CD14-positive monocyte (primary cell): ENCODE data around the gene ECM1. TPM values are rescaled to one million over a fixed set of nuclear protein-coding genes. Genes with fewer than 3 reads are reported as not detected.

Experiments used
- DNase-seq, 3 donors: peaks; one replicate each; pipeline ENCODE4 v3.0.0-alpha.2; 2011 to 2022
- H2AFZ ChIP-seq: 2 replicates; pipeline ENCODE4 v1.6.0; 2012; ENCODE audit warnings: mild to moderate bottlenecking, low read depth, low read length, inconsistent platforms; ENCODE audit not compliant: insufficient read depth, poor library complexity, severe bottlenecking
- H3K27ac ChIP-seq, 2 donors: 1 replicate in 1 of 2; 2 replicates in 1 of 2; pipeline ENCODE4 v1.5.1; 2012 to 2013; ENCODE audit warnings: low read length in 2 of 2, control low read depth in 1 of 2, inconsistent platforms in 1 of 2, low read depth in 1 of 2, mild to moderate bottlenecking in 1 of 2
- H3K27me3 ChIP-seq, 2 donors: one replicate each; pipeline versions ENCODE4 v1.6.0 to v1.6.1; 2011 to 2013; ENCODE audit warnings: low read length in 2 of 2; ENCODE audit not compliant: control insufficient read depth in 2 of 2, insufficient read depth in 2 of 2
- H3K36me3 ChIP-seq, 2 donors: replicated peaks in 1 of 2; 1 replicate in 1 of 2; 2 replicates in 1 of 2; pipeline versions ENCODE4 v1.5.1 to v1.6.1; 2012 to 2013; ENCODE audit warnings: low read length in 2 of 2, control low read depth in 1 of 2, inconsistent platforms in 1 of 2, mild to moderate bottlenecking in 1 of 2; ENCODE audit not compliant: insufficient read depth in 2 of 2, control insufficient read depth in 1 of 2
- H3K4me1 ChIP-seq, 2 donors: 1 replicate in 1 of 2; 2 replicates in 1 of 2; pipeline versions ENCODE4 v1.5.1 to v1.6.1; 2012 to 2013; ENCODE audit warnings: low read length in 2 of 2, control low read depth in 1 of 2, inconsistent platforms in 1 of 2, mild to moderate bottlenecking in 1 of 2, moderate library complexity in 1 of 2; ENCODE audit not compliant: insufficient read depth in 2 of 2, control insufficient read depth in 1 of 2
- H3K4me2 ChIP-seq: replicated peaks from 2 replicates; pipeline ENCODE3; 2012; ENCODE audit warnings: low read length, moderate library complexity, mild to moderate bottlenecking; ENCODE audit not compliant: poor library complexity, severe bottlenecking; ENCODE audit errors: extremely low read depth
- H3K4me3 ChIP-seq, 3 experiments: fragments of 200-600 bp in 1 of 3; sonication (generic) in 1 of 3; replicated peaks in 1 of 3; 1 replicate in 2 of 3; 2 replicates in 1 of 3; pipeline ENCODE4 v1.5.1; 2011 to 2013; ENCODE audit warnings: low read length in 3 of 3, mild to moderate bottlenecking in 3 of 3, control low read depth in 2 of 3, low read depth in 2 of 3, inconsistent platforms in 1 of 3, moderate library complexity in 1 of 3
- H3K79me2 ChIP-seq: 2 replicates; pipeline ENCODE4 v1.6.0; 2012; ENCODE audit warnings: mild to moderate bottlenecking, control low read depth, inconsistent platforms, low read length, moderate library complexity; ENCODE audit not compliant: insufficient read depth
- H3K9ac ChIP-seq: 2 replicates; pipeline ENCODE4 v1.6.0; 2017; ENCODE audit warnings: low read length, mild to moderate bottlenecking; ENCODE audit not compliant: insufficient read depth, poor library complexity, severe bottlenecking
- H3K9me3 ChIP-seq, 2 donors: replicated peaks in 1 of 2; 1 replicate in 1 of 2; 2 replicates in 1 of 2; pipeline versions ENCODE4 v1.5.1 to v1.6.1; 2012 to 2013; ENCODE audit warnings: low read length in 2 of 2, control low read depth in 1 of 2; ENCODE audit not compliant: control insufficient read depth in 1 of 2, insufficient read depth in 1 of 2
- H4K20me1 ChIP-seq: 2 replicates; pipeline ENCODE4 v1.6.0; 2012; ENCODE audit warnings: mild to moderate bottlenecking, low read length, control low read depth, moderate library complexity; ENCODE audit not compliant: insufficient read depth
- H3K27ac Mint-ChIP-seq, 7 donors: one replicate each; pipeline ENCODE4 v1.8.0; 2020; ENCODE audit warnings: mild to moderate bottlenecking in 7 of 7, mixed read lengths in 7 of 7, moderate library complexity in 6 of 7, inconsistent platforms in 2 of 7
- H3K27me3 Mint-ChIP-seq, 3 donors: one replicate each; pipeline ENCODE4 v1.8.0; 2021 to 2022; ENCODE audit warnings: low read depth in 3 of 3, mild to moderate bottlenecking in 3 of 3, mixed read lengths in 3 of 3, moderate library complexity in 3 of 3, inconsistent platforms in 1 of 3
- H3K36me3 Mint-ChIP-seq, 2 donors: one replicate each; pipeline ENCODE4 v1.8.0; 2020; ENCODE audit warnings: mixed read lengths in 2 of 2, inconsistent platforms in 1 of 2, mild to moderate bottlenecking in 1 of 2
- H3K4me1 Mint-ChIP-seq: one replicate; pipeline ENCODE4 v1.8.0; 2020; ENCODE audit warnings: mild to moderate bottlenecking, mixed read lengths
- H3K4me3 Mint-ChIP-seq, 2 donors: one replicate each; pipeline ENCODE4 v1.8.0; 2020; ENCODE audit warnings: mild to moderate bottlenecking in 2 of 2, mixed read lengths in 2 of 2, moderate library complexity in 1 of 2
- H3K9me3 Mint-ChIP-seq, 7 donors: one replicate each; pipeline ENCODE4 v1.8.0; 2020 to 2022; ENCODE audit warnings: mixed read lengths in 7 of 7, mild to moderate bottlenecking in 6 of 7, moderate library complexity in 6 of 7, inconsistent platforms in 2 of 7
- CTCF ChIP-seq: fragments of 200-600 bp; IDR thresholded peaks from one replicate; pipeline ENCODE4 v1.8.0; 2022; ENCODE audit warnings: antibody characterized with exemption, mild to moderate bottlenecking
- WGBS: methylation state at CpG from one replicate; pipeline ENCODE4 v1.1.5; 2013; ENCODE audit warnings: missing lambda C conversion rate; ENCODE audit not compliant: insufficient coverage; 5-methylcytosine and 5-hydroxymethylcytosine counted together
- intact Hi-C, 2 donors: fragments of 100-400 bp; cut with micrococcal nuclease; formaldehyde crosslinking; loops; one replicate each; pipeline versions ENCODE4 v1.15.0 to v1.15.1; 2023
- polyA plus RNA-seq, 3 donors: library from polyadenylated mRNA; depleted of rRNA in 1 of 3; unstranded in 2 of 3; stranded (reverse) in 1 of 3; fragments of 300-500 nt in 2 of 3; fragments of >200 nt in 1 of 3; fragmentation: Illumina TruSeq in 2 of 3; gene quantifications; 1 replicate in 2 of 3; 2 replicates in 1 of 3; pipeline ENCODE4 v1.2.3, GENCODE V29; 2012 to 2021

The ECM1 gene
- polyA plus RNA-seq, 3 donors: 1.0 TPM; not detected in 2

- H3K4me1 ChIP-seq: peaks cover 65 to 66% of the 10 kb centered on the region in 2 donors
- peaks cover 0 to 2% (median 0%) of the 10 kb centered on the region in 3 donors for H3K27me3 Mint-ChIP-seq
- peaks cover 66% of the 10 kb centered on the region for H3K79me2 ChIP-seq
- H3K36me3 ChIP-seq: peaks cover 39 to 56% of the 10 kb centered on the region in 2 donors
- peaks cover 59 to 74% of the 10 kb centered on the region in 2 donors for H3K36me3 Mint-ChIP-seq
- H3K27ac Mint-ChIP-seq: peak overlapping the region in 6 of 7 donors; percentile 83 to 100 (median 98)
- H3K4me3 Mint-ChIP-seq: peak overlapping the region; percentile 63 to 93
- peak; percentile 88 for TF ChIP-seq CTCF
- intact Hi-C loops: loop anchor here (5.0 kb wide), 2 partner anchors 62 to 67 kb away; partner anchors contain the start of gene ENSA (in 1 of the 2)
- H2AFZ ChIP-seq: no peak overlapping the region
- 14% methylated on average over 9 of the region's 9 CpGs for WGBS
- H3K27ac ChIP-seq: peak overlapping the region in 1 of 2 donors; percentile 88
- H3K4me1 Mint-ChIP-seq: peaks cover 61% of the 10 kb centered on the region
- peaks cover 99% of the 10 kb centered on the region for H4K20me1 ChIP-seq
- H3K4me3 ChIP-seq: peak overlapping the region in 1 of 3 experiments; percentile 92
- H3K9ac ChIP-seq: peak overlapping the region; percentile 77
- H3K9me3 ChIP-seq: no peaks in the 10 kb centered on the region
- no peaks in the 10 kb centered on the region for H3K27me3 ChIP-seq
- peaks cover 0 to 3% (median 0%) of the 10 kb centered on the region in 7 donors for H3K9me3 Mint-ChIP-seq
- peak overlapping the region; percentile 98 for H3K4me2 ChIP-seq
- peak; percentile 67 to 73 (median 68) for DNase-seq
Measured at GRCh38 chr1:150560011-150560438, 52.1 kb downstream of the ECM1 start.

- Histone ChIP-seq H2AFZ (peak overlapping the region; percentile 37), H3K9ac (peak overlapping the region; percentile 77), H3K4me3 (peak overlapping the region; percentile 46 to 92 (median 61)), H4K20me1 (peaks cover 98% of the 10 kb centered on the region), H3K4me2 (peak overlapping the region; percentile 98), H3K36me3 (peaks cover 32 to 49% of the 10 kb centered on the region in 2 donors), H3K27me3 (no peaks in the 10 kb centered on the region), H3K4me1 (peaks cover 72 to 73% of the 10 kb centered on the region in 2 donors), H3K79me2 (peaks cover 70% of the 10 kb centered on the region), H3K9me3 (no peaks in the 10 kb centered on the region), H3K27ac (peak overlapping the region; percentile 88 to 94)
- 15% methylated on average over 6 of the region's 17 CpGs for WGBS
- Mint-ChIP-seq H3K36me3 (peaks cover 54 to 71% of the 10 kb centered on the region in 2 donors), H3K9me3 (peaks cover 0 to 3% (median 0%) of the 10 kb centered on the region in 7 donors), H3K27me3 (peaks cover 0 to 2% (median 0%) of the 10 kb centered on the region in 3 donors), H3K4me1 (peaks cover 64% of the 10 kb centered on the region), H3K4me3 (peak overlapping the region; percentile 93), H3K27ac (peak overlapping the region; percentile 96 to 100 (median 98))
- DNase-seq: peak; percentile 74 to 79 (median 76)
- peak; percentile 62 for TF ChIP-seq CTCF
- intact Hi-C loops: loop anchor here (5.0 kb wide), 2 partner anchors 62 to 67 kb away; partner anchors contain the start of gene ENSA (in 1 of the 2)
Measured at GRCh38 chr1:150560576-150561253, 52.8 kb downstream of the ECM1 start.
